ENCODE results near the gene RAB3IL1.

The RAB3IL1 gene

DNA sequence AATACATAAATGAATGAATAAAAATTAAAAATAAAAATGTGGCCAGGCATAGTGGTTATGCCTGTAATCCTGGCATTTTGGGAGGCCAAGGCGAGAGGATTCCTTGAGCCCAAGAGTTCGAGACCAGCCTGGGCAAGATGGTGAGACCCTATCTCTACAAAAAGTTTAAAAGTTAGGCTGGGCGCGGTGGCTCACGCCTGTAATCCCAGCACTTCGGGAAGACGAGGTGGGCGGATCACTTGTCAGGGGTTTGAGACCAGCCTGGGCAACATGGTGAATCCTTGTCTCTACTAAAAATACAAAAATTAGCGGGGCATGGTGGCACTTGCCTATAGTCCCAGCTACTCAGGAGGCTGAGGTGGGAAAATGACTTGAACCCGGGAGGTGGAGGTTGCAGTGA lies 23.1 kb upstream of the RAB3IL1 start:
- no peak for DNase-seq (ENCODE audit: insufficient read length, low spot score)
- FAIRE-seq: no peak
- TF ChIP-seq, protein P1, sequence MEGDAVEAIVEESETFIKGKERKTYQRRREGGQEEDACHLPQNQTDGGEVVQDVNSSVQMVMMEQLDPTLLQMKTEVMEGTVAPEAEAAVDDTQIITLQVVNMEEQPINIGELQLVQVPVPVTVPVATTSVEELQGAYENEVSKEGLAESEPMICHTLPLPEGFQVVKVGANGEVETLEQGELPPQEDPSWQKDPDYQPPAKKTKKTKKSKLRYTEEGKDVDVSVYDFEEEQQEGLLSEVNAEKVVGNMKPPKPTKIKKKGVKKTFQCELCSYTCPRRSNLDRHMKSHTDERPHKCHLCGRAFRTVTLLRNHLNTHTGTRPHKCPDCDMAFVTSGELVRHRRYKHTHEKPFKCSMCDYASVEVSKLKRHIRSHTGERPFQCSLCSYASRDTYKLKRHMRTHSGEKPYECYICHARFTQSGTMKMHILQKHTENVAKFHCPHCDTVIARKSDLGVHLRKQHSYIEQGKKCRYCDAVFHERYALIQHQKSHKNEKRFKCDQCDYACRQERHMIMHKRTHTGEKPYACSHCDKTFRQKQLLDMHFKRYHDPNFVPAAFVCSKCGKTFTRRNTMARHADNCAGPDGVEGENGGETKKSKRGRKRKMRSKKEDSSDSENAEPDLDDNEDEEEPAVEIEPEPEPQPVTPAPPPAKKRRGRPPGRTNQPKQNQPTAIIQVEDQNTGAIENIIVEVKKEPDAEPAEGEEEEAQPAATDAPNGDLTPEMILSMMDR (IDR thresholded peaks at IDR 0.05; ENCODE audit: insufficient read depth, missing control alignments): no peak

DNA sequence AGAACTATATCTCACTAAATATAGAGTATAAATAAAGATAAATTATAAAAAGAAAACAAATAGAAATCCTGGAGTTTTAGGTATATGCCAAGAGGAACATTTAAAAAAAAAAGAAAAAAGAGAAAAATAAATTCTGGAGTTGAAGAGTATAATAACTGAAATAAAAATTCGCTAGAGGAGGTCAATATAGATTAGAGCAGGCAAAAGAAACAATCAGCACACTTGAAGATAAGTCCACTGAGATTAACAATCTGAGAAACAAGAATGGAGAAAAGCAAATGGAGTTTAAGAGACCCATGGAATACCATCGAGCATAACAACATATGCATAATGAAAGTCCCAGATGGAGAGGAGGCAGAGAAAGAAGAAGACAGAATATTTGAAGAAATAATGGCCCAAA lies 18.5 kb upstream of the RAB3IL1 start:
- DNase-seq (ENCODE audit: insufficient read length, low spot score) (no peak), FAIRE-seq (no peak)
- TF ChIP-seq, protein P1 (IDR thresholded peaks at IDR 0.05; ENCODE audit: insufficient read depth, missing control alignments): no peak

DNA sequence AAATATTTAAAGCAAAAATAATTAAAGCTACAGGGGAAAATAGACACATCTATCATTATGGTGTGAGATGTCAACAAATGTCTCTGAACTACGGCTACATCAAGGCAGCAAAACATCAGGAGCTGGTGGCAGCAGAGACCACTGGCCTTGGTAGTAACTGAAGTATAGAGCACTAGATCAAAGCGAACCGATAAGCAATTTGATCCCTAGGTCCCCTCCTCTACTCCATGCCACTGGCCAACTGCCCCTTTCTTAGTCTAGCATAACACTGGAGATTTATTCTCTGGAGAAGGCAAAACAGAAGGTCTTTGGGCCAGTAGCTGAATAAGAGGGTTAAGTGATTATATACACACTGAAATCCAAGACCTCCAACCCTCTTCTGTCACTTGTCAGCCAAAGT lies 13.6 kb upstream of the RAB3IL1 start:
- DNase-seq (ENCODE audit: insufficient read length, low spot score): no peak
- TF ChIP-seq, protein P1 (IDR thresholded peaks at IDR 0.05; ENCODE audit: insufficient read depth, missing control alignments): no peak
- no peak for FAIRE-seq

DNA sequence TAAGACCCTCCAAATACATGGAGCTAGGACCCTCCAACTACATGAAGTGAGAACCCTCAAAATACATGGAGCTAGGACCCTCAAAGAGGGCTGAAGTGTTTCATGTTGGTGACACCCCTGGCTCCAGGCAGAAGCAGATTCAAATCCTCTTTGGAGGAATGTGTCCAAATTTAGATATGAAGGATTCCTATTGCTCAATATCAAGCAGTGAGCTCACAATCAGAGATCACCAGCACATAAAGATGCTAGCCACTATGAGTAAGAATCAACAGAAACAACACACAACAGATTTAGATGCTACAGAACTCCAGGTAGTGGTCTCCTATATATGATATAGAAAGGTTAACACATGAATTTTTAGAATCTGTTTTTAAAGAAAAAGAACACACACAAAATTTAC lies 11.2 kb upstream of the RAB3IL1 start:
- TF ChIP-seq, protein P1 (IDR thresholded peaks at IDR 0.05; ENCODE audit: insufficient read depth, missing control alignments): no peak
- DNase-seq (ENCODE audit: insufficient read length, low spot score) (no peak), FAIRE-seq (no peak)

DNA sequence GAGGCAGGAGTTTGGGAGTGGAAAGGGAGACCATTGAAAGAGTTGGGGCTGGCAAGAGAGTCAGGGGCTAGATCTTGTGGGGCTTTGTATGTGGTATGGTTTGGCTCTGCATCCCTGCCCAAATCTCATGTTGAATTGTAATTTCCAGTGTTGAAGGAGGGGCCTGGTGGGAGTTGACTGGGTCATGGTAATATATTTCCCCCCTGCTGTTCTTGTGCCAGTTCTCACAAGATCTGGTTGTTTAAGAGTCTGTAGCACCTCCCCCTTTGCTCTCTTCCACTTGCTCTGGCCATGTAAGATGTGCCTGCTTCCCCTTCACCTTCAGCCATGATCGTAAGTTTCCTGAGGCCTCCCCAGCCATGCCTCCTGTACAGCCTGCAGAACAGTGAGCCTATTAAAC lies 10.1 kb upstream of the RAB3IL1 start:
- TF ChIP-seq, protein P1 (IDR thresholded peaks at IDR 0.05; ENCODE audit: insufficient read depth, missing control alignments): no peak
- DNase-seq (ENCODE audit: insufficient read length, low spot score): no peak
- FAIRE-seq: no peak

DNA sequence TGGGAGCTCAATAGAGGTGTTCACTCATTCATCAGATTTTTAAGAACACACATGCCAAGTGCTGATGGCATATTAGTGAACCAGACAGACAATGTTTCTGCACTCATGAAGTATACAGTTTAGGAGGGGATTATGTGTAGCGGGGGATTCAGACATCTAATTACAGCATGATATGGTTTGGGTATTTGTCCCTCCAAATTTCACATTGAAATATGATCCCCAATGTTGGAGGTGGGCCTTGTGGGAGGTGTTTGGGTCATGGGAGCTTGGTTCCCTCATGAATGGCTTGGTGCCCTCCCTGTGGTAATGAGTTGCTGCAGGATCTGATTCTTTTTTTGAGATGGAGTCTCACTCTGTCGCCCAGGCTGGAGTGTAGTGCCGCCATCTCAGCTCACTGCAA lies 8.9 kb upstream of the RAB3IL1 start:
- FAIRE-seq: no peak
- no peak for DNase-seq (ENCODE audit: insufficient read length, low spot score)
- TF ChIP-seq, protein P1 (IDR thresholded peaks at IDR 0.05; ENCODE audit: insufficient read depth, missing control alignments): no peak

DNA sequence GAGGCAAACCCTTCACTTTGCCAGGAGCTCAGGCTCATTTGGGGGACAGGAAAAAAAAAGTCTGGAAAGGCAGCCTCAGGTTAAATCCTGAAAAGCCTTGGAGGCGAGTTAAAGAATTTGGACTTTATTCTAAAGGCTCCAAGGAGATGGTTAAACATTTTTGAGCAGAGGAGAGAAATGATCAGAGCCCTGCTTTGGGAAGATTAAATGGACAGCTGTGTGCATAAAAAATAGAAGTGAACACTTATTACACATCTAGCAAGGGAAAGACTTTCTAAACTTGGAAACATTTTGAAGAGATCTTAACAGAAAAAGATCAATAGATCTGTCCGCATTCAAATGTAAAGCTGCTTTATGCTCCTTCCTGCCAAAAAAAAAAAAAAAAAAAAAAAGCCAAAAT lies 8.4 kb upstream of the RAB3IL1 start:
- TF ChIP-seq, protein P1 (IDR thresholded peaks at IDR 0.05; ENCODE audit: insufficient read depth, missing control alignments): no peak
- DNase-seq (ENCODE audit: insufficient read length, low spot score) (no peak), FAIRE-seq (no peak)

Measured in D721Med (cell line).